LNCAP (cell line): ENCODE results near the gene SIM2.

Experiments
- TF ChIP-seq, protein P1 (sequence below): fragments of 450-650 bp; IDR thresholded peaks from 2 replicates; pipeline ENCODE4 v1.5.1; 2017; ENCODE audit warnings: mild to moderate bottlenecking

The SIM2 gene

DNA sequence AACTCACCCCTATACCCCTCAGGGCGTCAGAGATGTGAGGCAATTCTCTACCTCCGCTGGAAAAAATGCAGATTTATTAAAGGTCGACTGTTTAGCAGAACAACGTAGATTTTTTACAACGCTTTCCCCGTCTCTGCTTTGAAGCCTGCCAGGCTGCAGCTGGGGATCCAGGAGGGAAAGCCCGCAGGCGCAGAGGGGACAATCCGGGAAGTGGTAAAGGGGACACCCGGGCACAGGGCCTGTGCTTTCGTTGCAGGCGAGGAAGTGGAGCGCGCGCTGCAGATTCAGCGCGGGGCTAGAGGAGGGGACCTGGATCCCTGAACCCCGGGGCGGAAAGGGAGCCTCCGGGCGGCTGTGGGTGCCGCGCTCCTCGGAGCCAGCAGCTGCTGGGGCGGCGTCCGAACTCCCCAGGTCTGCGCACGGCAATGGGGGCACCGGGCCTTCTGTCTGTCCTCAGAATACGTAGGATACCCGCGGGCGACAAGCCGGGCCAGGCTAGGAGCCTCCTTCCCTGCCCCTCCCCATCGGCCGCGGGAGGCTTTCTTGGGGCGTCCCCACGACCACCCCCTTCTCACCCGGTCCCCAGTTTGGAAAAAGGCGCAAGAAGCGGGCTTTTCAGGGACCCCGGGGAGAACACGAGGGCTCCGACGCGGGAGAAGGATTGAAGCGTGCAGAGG, 5.5 kb downstream of the SIM2 start:
- TF ChIP-seq, protein P1, sequence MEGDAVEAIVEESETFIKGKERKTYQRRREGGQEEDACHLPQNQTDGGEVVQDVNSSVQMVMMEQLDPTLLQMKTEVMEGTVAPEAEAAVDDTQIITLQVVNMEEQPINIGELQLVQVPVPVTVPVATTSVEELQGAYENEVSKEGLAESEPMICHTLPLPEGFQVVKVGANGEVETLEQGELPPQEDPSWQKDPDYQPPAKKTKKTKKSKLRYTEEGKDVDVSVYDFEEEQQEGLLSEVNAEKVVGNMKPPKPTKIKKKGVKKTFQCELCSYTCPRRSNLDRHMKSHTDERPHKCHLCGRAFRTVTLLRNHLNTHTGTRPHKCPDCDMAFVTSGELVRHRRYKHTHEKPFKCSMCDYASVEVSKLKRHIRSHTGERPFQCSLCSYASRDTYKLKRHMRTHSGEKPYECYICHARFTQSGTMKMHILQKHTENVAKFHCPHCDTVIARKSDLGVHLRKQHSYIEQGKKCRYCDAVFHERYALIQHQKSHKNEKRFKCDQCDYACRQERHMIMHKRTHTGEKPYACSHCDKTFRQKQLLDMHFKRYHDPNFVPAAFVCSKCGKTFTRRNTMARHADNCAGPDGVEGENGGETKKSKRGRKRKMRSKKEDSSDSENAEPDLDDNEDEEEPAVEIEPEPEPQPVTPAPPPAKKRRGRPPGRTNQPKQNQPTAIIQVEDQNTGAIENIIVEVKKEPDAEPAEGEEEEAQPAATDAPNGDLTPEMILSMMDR = no peak

- TF ChIP-seq, protein P1 = no peak
Measured at GRCh38 chr21:36704958-36705678, 6.2 kb downstream of the SIM2 start.

DNA sequence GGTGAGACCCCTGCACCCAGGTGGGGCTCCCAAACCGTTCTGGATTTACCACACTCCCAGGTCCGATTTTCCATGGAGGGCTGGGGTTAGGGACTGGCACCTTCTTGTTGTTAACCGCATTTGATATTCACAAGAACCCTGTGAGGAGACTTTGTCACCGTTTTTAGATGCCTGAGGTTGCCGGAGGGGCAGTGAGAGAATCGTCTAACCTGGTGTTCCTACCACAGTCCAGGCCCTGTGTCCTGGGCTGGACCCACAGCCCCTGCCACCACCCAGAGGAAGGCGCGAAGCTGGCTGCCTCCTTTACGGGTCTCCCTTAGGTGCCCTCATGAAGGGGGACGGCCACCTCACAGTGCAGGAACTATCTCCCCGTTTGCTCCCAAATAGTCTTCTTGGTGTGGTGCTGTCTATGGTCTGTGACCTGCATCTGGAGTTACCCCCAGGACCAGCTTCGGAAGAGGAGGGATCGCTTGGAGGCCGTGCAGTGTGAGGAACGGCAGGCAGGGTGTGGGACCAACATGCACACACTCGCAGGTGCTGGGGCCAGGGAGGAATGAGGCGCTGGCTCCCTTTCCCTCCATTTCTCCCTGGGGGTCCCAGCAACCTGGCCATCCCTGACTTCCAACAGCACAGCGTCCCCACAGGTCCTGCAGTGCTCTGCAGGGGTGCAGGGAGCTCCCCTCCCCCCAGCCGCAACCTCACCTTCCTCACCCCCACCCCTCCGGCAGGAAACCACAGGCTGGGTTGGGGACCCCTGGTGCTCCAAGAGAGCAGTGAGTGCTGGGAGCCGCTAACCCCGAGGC, 7.0 kb downstream of the SIM2 start:
- TF ChIP-seq, protein P1 = no peak

- TF ChIP-seq, protein P1 = no peak
Measured at GRCh38 chr21:36706482-36706852, 7.6 kb downstream of the SIM2 start.

DNA sequence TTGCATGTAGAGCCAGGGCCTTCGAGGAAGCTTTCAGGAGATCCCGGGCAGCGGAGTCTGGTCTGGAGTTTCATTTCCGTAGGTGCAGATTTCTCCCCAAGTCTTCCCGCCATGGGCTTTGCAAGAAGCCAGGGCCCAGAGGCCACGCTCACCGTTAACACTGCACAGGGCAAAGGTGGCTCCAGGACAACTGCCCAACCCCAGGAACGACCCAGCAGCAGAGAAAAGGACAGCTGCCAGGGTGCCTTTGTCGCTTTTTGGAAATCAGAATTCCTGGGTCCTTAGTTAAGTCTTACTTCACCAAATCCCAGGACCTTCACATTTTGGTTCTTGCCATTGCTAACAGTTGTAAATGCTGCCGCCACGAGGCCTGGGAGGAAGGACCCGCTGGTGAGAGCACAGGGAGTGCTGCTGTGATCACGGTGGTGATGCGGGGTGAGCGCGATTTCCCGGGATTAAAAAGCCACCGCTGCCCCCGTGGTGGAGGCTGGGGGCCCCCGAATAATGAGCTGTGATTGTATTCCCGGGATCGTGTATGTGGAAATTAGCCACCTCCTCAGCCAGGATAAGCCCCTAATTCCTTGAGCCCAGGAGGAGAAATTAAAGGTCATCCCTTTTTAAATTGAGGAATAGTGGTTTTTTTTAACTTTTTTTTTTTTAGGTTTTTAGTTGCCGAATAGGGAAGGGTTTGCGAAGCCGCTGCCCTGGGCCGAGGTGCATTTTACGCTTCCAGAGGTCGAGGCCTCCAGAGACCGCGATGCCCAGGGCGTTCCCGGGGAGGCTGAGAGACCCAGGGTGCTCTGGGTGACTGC, 8.2 kb downstream of the SIM2 start:
- TF ChIP-seq, protein P1 = no peak

- TF ChIP-seq, protein P1 = no peak
Measured at GRCh38 chr21:36707763-36708285, 8.9 kb downstream of the SIM2 start.
